HG02642 (cell line): Measurements from ENCODE around the gene SLC5A11.
"Not testable (repeated sequence)": the region's sequence is repeated elsewhere in the genome, so short reads cannot be mapped to it uniquely, and the experiment has no call there.

Experiments
- ATAC-seq: cut with Tn5 transposase; IDR thresholded peaks from one replicate; pipeline ENCODE4 v1.9.1; 2021; ENCODE audit warnings: mild to moderate bottlenecking; ENCODE audit not compliant: unreplicated experiment, poor library complexity

The SLC5A11 gene

GRCh38 chr16:24834459-24835335 is 11.1 kb upstream of the SLC5A11 start:
- no peak for ATAC-seq

- ATAC-seq: no peak
Observed at GRCh38 chr16:24836836-24837235, 8.9 kb upstream of the SLC5A11 start.

- ATAC-seq: no peak
Observed at GRCh38 chr16:24837969-24838368, 7.8 kb upstream of the SLC5A11 start.

GRCh38 chr16:24838554-24839266 is 7.1 kb upstream of the SLC5A11 start:
- ATAC-seq: no peak

- no peak for ATAC-seq
Observed at GRCh38 chr16:24839347-24839972, 6.3 kb upstream of the SLC5A11 start.

GRCh38 chr16:24841291-24841690 is 4.5 kb upstream of the SLC5A11 start:
- no peak for ATAC-seq

- no peak for ATAC-seq
Observed at GRCh38 chr16:24844101-24845030, 1.4 kb upstream of the SLC5A11 start.

- not testable (repeated sequence) for ATAC-seq
Observed at GRCh38 chr16:24845031-24845365, 765 bp upstream of the SLC5A11 start.

GRCh38 chr16:24846548-24847357 is 990 bp downstream of the SLC5A11 start:
- no peak for ATAC-seq

- no peak for ATAC-seq
Observed at GRCh38 chr16:24847358-24847664, 1.5 kb downstream of the SLC5A11 start.

GRCh38 chr16:24848065-24848464 is 2.3 kb downstream of the SLC5A11 start:
- no peak for ATAC-seq

GRCh38 chr16:24849641-24850040 is 3.9 kb downstream of the SLC5A11 start:
- no peak for ATAC-seq

GRCh38 chr16:24850289-24850938 is 4.7 kb downstream of the SLC5A11 start:
- ATAC-seq: no peak

GRCh38 chr16:24851700-24852099 is 5.9 kb downstream of the SLC5A11 start:
- ATAC-seq: no peak

GRCh38 chr16:24852281-24852721 is 6.5 kb downstream of the SLC5A11 start:
- ATAC-seq: no peak

- no peak for ATAC-seq
Observed at GRCh38 chr16:24853169-24853824, 7.5 kb downstream of the SLC5A11 start.

GRCh38 chr16:24853830-24854229 is 8.1 kb downstream of the SLC5A11 start:
- no peak for ATAC-seq

GRCh38 chr16:24854607-24855171 is 8.9 kb downstream of the SLC5A11 start:
- ATAC-seq: no peak
